Measurements from ENCODE around the gene YAP1.
"Not testable (repeated sequence)": the region's sequence is repeated elsewhere in the genome, so short reads cannot be mapped to it uniquely, and the experiment has no call there.

YAP1 gene

DNA sequence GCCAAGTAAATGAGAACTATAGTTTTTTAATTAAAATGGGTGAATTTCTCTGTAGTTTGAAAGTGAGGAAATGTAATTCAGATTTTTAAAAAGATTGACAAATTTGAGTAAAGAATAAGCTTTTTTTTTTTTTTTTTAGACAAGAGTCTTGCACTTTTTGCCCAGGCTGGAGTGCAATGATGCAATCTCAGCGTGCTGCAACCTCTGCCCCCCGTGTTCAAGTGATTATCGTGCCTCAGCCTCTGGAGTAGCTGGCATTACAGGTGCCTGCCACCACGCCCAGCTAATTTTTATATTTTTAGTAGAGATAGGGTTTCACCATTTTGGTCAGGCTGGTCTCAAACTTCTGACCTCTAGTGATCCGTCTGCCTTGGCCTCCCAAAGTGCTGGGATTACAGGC is 90.1 kb downstream of the YAP1 start:
- not testable (repeated sequence) for DNase-seq (ENCODE audit: low read depth, low spot score)

DNA sequence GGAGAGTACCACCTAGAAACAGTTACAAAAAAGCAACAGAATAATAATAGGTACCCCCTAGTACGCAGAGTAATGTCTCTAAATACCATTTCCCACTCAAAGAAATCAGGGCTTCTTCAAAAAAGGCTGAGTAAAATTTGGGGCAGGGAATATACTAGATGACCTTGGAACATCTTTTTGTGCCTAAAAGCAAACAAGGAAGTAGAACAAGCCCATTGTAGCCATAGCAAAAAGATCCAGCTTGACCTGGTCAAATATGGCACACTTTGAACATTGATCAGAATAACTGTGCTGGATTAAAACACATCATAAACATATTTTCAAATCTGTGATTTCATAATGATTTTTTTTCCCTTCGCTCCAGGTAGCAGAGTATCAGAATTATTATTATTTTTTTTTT is 91.5 kb downstream of the YAP1 start:
- DNase-seq (ENCODE audit: low read depth, low spot score) = no peak

DNA sequence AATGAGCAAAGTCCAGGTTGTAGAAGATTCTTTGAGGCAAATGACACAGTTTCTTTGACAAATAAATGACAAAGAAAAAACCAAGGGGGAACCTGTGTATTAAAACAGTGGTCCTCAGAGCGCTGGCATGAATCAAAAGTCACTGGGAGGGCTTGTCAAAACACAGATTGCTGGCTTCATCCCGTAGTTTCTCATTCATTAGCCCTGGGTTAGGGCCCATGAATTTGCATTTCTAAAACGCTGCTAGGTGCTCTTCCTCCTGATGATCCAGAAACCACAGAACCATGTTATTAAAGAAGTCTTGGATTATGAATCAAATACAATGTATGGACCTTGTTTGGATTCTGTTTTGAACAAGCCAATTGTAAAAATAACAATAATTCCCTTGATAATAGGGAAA is 92.7 kb downstream of the YAP1 start:
- no peak for DNase-seq (ENCODE audit: low read depth, low spot score)

DNA sequence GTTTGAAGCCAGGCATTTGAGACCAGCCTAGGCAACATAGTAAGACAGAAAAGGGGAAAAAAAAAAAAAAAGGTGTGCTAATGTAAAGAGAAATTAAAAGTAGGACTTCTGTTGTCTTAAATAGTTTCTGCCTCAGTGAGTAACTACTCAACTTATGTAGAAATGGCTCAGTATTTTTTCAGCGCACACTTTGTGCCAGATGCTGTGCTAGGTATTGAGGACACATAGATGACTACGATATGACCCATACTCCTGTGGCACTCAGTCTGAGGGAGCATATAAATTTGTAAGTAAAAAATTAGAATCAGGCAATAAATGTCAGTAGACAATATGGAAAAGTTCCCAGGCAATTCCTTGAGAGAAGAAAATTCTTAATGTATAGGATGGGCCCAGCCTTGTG is 93.9 kb downstream of the YAP1 start:
- DNase-seq (ENCODE audit: low read depth, low spot score) = no peak

DNA sequence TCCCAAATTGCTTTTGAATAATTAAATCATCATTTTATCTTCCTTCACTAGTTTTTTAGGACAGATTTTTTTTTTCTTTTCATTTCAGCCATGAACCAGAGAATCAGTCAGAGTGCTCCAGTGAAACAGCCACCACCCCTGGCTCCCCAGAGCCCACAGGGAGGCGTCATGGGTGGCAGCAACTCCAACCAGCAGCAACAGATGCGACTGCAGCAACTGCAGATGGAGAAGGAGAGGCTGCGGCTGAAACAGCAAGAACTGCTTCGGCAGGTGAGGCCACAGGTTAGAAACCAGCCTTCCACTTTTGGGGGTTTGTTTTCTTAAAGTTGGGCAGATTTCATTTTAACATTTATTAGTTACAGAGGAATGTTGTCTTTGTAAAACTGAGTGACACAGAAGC is 95.6 kb downstream of the YAP1 start:
- no peak for DNase-seq (ENCODE audit: low read depth, low spot score)

DNA sequence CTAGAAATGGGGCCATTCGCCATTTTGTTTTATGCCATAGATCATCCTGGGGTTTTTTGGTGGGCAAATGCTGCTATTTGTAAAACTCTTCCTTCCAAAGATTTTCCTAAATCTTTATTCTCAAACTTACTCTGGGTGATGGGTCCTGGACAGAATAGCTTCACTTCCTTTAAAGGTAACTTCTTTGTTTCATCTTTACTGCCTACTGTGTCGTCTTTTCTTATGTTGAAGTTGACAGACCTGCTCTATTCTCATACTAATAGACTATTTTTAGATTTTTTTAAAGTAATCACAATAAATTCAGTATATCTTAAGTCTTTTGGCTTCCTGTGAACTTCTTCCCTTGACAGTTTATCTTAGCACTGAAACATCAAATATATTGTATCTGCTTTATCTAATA is 98.6 kb downstream of the YAP1 start:
- no peak for DNase-seq (ENCODE audit: low read depth, low spot score)

DNA sequence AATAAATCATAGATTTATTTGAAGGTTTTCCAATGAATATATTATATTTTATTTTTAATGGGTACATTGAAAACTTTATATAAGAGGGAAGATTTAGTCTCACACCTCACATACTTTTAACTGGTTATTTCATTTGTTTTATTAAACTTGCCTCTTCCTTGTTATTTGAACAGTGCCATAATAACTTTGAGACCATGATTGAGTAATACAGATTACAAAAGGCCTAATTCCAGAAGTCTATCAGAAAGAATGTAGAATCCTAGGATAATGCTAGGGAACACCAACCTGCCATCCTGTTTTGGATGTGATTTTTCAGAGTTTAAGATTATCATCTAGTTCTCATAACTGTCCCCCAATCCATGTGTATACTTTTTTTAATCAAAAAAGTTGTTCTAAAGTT is 104.4 kb downstream of the YAP1 start:
- no peak for DNase-seq (ENCODE audit: low read depth, low spot score)

DNA sequence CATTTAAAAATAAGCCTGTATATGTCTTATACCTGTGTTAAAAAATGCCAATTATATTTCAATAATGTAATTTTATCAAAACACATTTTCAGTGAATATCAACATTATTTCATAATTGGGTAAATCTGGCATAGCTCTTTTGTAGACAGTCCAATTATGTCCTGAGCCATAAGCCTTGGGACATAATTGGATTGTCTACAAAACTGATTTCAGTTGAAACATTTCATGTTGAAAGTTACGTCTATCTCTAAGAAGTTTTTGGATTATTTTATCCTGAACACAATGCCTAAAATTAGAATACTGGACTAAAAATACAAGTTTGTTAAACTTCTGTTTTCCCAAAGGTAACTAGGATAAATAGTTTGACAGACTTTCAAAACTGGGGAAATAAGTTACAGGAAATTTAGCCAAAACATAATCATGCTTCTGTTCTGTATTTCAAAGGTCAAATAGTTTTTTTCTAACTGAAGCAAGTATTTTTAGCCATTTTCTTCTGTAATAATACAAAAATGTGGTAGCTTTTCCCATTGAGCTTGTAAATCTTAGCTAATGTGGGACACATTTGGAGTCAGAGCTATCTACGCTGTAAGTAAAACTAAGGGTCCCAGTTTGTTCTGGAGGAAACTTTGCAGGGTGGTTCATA is 106.3 kb downstream of the YAP1 start:
- no peak for DNase-seq (ENCODE audit: low read depth, low spot score)

DNA sequence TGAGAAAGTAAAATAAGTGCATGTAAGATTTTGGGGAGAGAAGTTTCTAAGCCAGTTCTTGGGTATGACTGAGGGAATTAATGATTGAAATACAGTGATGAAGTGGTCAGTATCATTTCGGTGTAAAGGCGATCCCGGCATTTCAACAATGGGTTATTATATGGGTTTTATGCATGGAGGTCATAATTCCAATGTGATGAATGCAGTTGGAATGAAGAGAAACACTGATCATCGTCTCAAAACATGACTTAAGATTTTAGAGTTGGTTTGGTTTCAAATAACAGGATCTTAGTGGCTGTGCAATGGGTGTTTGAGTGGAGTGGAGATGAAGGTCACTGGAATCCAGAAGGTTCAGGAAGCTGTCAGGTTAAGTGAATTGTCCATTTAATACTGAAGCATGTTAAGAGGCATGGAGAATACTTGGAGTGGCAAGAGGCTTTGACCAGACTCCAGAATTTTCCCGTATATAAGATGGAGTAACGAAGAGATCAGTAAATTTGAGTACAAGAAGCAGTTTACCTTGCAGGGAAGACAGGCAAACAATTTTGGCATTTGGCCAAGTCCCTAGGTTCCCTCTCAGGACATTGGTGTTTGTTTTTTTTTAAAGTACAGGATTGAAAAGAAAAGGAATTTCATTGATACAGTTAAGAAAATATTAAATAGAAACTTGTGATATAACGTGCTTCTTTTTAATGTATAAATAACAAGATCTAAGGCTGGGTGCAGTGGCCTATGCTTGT is 110.7 kb downstream of the YAP1 start:
- DNase-seq (ENCODE audit: low read depth, low spot score) = no peak

DNA sequence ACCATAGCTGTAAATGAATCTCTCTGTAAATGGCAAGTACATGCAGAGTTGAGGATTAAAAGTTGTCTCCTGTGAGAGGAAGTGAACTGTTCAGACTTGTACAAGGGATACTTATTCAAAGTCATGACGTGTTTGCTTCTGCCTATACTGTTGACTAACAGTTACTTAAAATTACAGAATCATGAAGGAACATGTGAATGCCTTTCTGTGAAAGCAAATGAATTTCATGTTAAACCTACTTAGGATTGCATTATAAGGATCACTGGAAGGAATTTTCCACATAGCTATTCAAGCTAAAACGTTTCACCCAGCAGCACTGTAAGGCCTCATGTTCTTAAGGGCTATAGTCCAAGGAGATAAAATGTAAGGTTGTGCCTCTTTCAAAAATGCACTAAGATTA is 113.6 kb downstream of the YAP1 start:
- no peak for DNase-seq (ENCODE audit: low read depth, low spot score)

DNA sequence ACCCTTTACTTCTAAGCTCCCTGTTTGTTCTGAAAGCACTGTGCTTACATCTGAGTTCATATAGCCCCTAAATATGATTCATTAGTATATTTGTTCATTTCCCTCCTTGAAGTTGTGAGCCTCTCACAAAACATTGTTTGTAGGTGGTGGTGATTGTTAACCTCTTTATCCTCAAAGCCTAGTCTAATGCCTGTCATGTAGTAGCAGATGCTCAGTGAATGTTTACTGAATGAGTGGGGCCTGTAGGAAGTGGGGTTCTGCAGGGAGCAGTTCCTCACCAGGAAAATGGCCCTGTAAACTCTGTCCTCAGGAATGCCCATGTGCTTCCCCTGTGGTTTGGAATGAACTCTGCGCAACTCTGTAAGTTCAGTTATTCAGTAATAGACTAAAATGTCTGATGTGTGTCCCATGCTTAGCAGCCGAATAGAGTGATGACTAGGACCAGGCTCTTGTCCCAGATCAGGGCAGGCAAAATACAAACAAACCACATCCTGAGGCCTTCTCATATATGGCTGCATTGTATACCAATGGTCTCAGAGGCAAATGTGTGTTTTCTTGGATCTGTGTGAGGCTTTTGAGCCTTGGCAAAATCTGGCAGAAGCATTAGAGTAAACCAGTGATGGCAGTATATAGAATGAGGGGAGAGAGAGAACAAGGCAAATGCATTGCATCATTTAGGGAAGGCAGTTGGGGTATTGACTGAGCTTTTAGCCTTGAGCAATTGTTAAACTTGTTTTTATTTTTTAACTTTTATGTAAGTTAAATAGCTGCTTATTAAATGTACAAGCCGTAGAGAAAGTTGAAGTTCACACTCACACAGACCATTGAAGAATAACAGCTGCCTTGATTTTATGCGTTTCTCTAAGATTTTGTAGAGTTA is 115.7 kb downstream of the YAP1 start:
- no peak for DNase-seq (ENCODE audit: low read depth, low spot score)

DNA sequence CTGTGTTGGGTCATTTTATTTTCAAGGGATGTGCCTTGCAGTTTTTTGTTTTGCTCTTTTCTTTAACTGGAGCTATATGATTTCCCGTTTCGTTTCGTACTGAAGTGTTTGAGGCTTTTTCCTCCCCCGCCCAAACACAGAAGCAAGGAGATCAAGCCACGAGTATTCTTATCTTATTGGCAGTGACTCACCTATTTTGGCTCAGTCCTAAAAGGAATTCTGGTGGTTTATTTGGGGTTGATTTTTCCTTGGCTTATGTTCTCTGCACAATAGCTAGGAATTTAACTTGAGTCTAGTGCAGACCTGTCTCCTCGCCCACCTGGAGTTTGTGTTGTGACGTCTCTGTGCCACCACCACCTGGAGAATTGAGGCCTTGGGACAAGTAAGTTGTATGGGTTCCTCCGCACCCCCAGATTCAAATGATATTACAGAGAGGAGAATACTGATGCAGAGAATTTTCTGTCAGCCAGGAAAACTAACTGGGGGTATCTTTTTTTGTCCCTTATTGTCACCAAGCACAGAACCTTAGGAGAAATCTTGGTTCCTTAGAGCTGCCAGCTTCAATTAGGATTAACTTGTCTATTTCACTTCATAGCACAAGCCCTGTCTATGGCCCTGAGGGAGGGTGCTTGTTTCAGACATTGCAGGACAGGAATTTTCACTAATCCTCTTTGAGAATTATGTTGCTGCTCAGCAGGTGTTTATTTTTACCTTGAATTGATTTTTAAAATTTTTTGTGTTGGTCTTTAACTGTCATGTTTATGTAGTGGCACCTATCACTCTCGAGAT is 116.6 kb downstream of the YAP1 start:
- DNase-seq (ENCODE audit: low read depth, low spot score) = no peak

DNA sequence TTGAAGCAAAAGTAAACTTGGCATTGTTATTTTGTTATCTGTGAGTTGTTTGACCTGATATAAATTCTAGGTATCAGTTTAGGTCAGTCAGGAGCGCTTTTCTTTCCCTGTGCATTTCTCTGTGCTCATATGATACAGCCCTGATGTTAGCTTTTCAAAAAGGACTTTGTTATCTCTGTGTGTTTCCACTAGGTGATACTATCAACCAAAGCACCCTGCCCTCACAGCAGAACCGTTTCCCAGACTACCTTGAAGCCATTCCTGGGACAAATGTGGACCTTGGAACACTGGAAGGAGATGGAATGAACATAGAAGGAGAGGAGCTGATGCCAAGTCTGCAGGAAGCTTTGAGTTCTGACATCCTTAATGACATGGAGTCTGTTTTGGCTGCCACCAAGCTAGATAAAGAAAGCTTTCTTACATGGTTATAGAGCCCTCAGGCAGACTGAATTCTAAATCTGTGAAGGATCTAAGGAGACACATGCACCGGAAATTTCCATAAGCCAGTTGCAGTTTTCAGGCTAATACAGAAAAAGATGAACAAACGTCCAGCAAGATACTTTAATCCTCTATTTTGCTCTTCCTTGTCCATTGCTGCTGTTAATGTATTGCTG is 119.4 kb downstream of the YAP1 start:
- DNase-seq (ENCODE audit: low read depth, low spot score) = no peak

DNA sequence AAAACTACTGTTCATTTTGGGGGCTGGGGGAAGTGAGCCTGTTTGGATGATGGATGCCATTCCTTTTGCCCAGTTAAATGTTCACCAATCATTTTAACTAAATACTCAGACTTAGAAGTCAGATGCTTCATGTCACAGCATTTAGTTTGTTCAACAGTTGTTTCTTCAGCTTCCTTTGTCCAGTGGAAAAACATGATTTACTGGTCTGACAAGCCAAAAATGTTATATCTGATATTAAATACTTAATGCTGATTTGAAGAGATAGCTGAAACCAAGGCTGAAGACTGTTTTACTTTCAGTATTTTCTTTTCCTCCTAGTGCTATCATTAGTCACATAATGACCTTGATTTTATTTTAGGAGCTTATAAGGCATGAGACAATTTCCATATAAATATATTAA is 119.9 kb downstream of the YAP1 start:
- DNase-seq (ENCODE audit: low read depth, low spot score) = no peak

DNA sequence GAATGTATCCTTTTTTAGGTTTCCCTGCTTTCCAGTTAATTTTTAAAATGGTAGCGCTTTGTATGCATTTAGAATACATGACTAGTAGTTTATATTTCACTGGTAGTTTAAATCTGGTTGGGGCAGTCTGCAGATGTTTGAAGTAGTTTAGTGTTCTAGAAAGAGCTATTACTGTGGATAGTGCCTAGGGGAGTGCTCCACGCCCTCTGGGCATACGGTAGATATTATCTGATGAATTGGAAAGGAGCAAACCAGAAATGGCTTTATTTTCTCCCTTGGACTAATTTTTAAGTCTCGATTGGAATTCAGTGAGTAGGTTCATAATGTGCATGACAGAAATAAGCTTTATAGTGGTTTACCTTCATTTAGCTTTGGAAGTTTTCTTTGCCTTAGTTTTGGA is 120.7 kb downstream of the YAP1 start:
- no peak for DNase-seq (ENCODE audit: low read depth, low spot score)

DNA sequence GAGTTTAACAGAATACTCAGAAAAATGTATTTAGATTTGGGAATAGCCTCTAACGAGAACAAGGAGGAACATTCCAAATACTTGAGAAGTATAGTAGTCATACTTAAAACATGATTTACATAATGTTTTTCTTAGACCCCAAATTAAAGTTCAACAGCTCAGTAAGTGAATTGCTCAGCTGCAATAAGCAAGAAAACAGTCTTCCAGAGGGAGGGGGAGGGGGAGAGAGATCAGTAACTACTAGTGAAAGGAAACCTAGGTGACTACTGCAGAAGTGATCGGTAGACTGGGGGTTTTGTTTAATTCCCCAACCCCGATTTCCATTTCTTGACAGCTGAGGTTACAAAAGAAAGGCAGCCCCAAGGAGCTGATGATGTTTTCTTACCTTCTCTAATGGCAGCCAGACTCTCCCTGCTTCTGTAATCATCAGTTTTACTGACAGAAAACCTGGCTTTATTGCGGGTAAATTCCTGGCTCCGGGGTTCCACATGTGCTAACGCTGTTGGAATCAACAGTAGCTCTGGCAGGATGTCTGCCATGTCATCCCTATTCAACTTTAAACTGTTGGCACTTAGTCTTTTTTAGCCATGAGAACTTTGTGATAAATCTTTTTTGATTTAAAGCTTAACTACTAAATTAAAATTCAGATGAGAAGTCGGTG is 124.7 kb downstream of the YAP1 start:
- no peak for DNase-seq (ENCODE audit: low read depth, low spot score)

DNA sequence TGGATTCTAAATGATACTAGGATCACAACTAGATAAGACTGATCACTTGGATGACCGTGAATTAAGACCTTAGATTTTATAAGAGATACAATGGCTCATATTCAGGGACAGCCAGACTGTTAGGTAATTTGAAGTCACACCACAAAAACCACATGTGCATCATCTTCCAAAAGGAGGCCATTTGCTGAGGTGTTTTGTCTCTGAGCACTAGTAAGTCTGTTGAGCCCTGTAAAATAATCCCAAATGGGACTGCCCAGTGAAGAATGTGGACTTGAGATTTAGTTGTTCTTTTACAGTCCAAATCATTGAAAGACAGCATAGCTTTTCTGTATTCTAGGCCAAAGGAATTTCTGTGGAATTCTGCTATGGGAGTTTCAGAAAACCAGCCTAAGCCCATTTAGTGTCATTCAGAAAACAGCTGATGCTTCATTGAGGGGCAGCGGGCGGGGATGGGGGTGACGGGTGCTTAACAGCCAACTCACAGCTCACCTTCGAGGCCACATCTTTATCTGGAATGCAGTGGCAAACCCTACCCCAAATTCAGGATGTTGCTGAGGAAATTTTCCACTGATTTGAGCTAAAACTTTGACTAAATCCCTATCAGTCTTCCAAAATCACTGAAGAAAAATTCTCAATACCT is 127.0 kb downstream of the YAP1 start:
- no peak for DNase-seq (ENCODE audit: low read depth, low spot score)

DNA sequence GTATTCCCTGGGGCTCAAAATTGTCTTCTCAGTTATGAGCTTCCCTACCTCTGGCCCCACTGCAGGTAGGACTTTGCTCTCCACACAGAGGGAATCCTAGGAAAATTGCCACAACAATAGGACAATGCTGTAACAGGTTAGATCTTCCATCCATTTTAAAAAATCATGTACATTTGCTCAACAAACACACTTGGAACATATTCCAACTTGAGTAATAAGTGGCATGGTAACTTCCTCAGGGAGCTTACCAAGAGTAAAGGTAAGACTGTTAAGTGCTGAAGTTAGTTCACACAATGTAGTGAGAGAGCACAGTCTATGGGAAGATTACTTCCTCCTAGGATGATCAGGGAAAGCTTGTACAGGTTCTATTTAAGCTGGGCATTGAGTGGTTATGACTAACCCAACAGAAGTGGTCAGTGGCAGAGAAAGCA is 128.2 kb downstream of the YAP1 start:
- DNase-seq (ENCODE audit: low read depth, low spot score) = no peak

DNA sequence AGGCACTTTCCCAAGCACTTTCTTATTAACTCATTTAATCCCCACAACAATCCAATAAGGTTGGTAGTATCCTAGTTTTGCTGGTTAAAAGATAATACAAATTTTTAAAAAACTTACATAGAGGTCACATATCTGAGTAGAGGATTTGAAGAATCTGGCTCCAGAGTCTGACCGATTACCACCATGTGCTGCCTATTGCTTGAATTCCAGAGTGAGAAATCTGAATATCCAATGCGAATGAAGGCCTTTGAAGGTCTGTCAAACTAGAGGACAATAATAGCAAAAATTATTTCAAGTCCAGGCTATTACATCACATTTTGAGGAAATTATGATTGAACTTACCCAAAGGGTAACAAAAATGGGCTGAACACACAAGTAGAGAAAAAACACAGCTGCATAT is 129.2 kb downstream of the YAP1 start:
- DNase-seq (ENCODE audit: low read depth, low spot score) = no peak

DNA sequence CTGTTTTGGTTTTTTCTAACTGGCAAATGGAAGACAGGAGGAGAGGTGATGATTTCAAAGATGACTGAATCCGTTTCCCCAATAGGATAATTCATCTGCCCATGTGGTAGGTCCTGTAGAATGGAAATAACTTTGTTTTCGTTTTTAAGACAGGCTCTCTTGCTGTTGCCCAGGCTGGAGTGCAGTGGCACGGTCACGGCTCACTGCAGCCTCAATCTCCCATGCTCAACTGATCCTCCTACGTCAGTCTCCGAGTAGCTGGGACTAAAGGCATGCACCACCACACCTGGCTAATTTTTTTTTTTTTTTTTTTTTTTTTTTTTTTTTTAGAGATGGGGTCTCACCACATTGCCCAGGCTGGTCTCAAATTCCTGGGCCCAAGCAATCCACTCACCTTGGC is 129.7 kb downstream of the YAP1 start:
- no peak for DNase-seq (ENCODE audit: low read depth, low spot score)
